GM12892 (cell line): ENCODE data around the gene ANKRD35.
"Not testable (repeated sequence)": the region's sequence is repeated elsewhere in the genome, so short reads cannot be mapped to it uniquely, and the experiment has no call there.

Experiments
- POLR2A ChIP-seq: IDR thresholded peaks from 2 replicates; pipeline ENCODE4 v1.6.1; 2011; ENCODE audit warnings: low read depth, low read length, control low read depth
- POLR2AphosphoS5 ChIP-seq: IDR thresholded peaks from 2 replicates; pipeline ENCODE4 v1.6.1; 2011; ENCODE audit warnings: low read depth, low read length, control low read depth

GRCh38 chr1:145822779-145823331, 62.8 kb downstream of the ANKRD35 start:
- TF ChIP-seq POLR2A, POLR2AphosphoS5: not testable (repeated sequence)
